GM18519 (cell line): Measurements from ENCODE around the gene FANCC.
"Not testable (repeated sequence)": the region's sequence is repeated elsewhere in the genome, so short reads cannot be mapped to it uniquely, and the experiment has no call there.

ENCODE experiments used
- ATAC-seq: cut with Tn5 transposase; IDR thresholded peaks from one replicate; pipeline ENCODE4 v1.9.1; 2021; ENCODE audit warnings: mild to moderate bottlenecking, moderate library complexity; ENCODE audit not compliant: unreplicated experiment, low FRiP score

Gene FANCC

DNA sequence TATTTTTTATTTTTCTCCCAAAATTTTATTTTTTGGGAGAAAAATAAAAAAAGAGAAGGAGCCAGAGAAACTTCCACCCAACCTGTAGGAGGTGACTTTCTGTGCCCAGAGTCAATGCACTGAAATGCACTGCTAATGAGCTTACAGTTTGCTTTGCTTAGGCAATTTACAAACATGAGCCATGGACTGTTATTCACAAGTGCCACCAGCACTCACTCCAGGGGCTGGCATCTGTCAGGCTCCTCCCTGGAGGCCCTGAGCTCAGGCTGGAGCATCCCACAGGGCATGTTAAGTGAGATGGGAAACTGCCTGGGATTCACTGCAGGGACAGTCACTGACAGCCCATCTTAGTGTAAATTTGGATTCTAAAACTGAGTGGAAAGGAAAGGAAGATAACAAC is 74.9 kb downstream of the FANCC start:
- no peak for ATAC-seq

DNA sequence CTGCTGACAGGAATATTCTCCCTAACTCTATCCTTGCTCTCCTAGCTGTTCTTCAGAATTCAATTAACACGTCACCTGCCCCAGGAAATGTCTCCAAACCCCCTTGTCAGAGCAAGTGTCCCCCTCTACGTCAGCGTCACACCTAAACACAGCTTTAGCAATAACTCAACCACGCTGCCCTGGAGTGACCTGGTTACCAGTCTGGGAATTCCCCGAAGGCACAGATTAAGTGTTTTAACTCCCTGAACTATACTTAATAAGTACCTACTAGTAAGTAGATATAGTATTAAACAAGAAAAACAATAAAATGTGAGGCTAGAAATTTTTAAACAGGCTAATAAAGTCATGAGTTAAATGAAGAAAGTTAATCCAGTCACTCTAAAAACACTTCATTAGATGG is 78.4 kb downstream of the FANCC start:
- ATAC-seq = no peak

DNA sequence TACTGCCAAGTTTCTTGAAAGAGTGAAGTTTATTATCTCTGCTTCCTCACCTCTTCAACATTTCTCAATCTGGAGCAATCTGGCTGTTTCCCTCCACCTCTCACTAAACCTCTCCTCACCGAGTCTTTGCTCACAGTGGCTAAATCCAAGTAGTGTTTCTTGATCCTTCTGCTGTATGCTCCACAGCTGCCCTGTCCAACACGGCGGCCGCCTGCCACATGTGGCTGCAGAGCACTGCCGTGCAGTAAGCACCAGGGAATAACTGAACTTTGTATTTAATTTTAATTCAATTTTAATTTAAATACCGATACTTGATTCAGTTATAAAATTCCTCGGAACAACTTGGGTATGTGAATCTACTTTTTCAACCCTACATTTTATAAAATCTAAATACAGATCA is 80.2 kb downstream of the FANCC start:
- ATAC-seq = no peak

DNA sequence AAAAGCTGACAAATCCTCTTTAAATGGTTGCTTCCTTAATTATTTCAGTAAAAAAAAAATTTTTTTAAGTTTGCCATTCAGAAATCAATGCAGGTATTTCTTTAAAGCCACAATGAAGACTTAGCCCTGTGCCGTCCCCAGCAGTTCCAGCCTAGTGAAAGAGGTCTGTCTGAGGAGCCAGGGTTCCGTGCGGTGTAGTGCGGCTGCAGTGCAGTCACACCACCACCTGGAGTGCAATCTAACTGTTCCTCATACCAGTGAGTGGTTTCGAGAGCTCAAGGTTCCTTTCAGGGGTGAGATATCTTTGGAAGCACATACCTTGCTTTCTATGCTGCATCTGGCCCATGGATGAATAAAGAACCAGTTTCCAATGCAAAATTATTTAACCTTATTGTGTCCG is 87.5 kb downstream of the FANCC start:
- ATAC-seq = no peak

DNA sequence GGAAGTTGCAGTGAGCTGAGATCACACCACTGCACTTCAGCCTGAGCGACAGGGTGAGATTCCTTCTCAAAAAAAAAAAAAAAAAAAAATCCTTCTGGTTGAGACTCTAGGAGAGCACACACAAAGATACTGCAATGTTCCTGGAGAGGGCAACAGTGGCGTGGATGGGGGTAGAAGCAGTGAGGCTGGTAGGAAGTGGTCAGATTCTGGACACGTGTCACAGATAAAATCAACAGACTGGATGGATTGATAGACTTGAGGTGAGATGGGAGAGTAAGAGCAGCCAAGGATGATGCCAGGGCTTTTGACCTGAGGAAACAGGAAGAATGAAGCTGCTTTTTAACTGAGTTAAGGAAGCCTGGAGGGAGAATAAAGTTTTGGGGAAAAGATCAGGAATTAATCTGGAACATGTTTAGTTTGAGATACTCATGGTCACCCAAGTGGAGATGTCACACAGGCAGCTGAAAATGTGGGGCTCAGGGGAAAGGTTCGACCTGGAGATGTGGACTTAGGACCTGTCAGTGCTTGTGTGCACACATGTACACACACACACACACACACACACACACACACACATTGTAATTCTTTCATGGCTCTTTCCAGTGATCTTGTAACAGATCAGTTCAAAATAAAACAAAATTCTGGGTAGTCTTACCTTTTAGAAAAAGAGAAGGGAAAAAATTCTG is 88.1 kb downstream of the FANCC start:
- no peak for ATAC-seq

DNA sequence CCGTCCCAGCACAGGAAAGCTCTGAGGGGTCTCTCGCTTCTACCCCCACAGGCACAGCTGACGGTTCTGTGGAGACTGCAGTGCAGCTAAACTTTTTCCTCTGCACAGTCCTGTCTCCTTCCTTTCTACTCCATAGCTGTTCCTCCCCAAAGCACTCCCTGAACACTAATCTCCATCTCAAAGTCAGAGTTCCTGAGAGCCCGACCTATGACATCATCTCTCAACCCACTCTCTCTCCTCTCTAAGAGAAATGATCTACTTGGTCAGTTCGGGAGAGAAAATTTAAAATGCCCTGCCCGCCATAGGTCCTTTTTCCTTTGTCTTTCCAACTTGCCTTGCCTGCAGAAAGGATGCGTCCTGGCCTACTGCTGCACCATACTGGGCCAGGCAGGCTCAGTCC is 90.6 kb downstream of the FANCC start:
- no peak for ATAC-seq

DNA sequence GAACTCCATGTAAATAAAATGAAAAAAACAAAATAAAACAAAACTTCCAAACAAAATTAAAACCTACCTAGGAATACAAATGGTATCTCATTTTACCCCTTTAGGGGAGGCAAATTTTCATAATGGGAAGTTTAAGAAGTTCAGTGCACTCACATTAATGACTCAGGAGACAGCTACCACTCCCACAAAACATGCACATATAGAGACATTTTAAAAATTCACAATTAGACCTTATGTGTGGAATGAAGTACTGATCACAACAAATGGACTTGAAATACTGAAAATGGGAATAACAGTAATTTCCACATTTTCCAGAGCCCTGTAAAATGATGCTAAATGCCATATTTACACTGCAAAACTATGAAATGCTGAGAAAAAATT is 91.8 kb downstream of the FANCC start:
- ATAC-seq = no peak

DNA sequence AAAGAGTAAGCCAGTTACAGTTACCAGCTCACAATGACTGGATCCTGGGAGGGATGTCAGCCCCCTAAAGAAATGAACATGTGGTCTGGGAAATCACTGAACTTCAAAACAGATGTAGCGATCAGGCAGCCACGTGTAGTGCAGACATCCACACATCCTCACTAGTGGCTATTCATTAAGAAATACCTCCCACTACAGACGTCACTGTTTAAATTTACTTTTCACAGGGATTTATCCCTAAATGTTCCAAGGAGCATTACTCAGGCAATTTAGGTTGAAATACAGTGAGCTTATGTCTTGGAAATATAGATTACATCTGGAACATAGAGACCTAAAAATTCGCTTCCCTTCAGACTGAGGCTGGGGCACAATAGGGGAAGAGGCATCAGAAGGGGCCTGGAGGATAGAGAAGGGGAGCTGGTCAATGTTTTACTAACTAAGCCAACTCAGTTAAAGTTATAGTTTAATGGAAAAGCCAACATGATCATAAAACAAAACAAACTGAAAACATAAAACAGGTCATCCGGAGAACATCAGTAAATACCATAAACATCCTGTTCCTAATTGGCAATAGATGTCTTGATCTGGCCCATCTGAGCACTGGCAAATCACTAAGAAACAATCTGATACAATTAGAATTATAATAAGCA is 92.3 kb downstream of the FANCC start:
- ATAC-seq = no peak

DNA sequence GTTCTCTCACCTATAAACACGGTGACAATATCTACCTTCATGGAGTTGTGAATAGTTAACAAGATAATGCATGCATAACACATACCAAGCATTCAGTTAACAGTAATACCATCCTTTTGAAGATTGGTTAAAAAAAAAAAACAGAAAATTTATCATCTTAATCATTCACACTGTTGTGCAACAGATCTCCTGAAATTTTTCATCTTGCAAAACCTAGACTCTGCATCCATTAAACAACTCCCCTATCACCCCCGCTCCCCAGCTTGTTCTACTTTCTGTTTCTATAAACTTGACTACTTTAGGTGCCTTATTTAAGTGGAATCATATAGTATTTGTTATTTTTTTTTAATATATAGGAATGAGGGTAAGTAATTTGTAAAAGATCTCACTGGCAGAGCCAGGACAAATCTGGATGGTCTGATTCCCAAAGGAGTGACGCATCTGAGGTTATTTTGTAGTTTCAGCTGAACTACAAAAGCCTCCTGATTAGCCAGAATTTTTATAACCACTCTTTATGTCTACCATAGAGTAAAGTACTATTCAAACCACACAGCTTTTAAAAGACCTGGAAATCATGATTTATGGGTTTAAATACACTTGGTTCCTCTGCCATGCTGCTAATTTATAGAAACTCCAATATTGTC is 93.0 kb downstream of the FANCC start:
- no peak for ATAC-seq

DNA sequence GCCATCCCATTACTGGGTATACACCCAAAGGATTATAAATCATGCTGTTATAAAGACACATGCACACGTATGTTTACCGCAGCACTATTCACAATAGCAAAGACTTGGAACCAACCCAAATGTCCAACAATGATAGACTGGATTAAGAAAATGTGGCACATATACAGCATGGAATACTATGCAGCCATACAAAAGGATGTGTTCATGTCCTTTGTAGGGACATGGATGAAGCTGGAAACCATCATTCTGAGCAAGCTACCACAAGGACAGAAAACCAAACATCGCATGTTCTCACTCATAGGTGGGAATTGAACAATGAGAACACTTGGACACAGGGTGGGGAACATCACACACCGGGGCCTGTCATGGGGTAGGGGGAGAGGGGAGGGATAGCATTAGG is 97.2 kb downstream of the FANCC start:
- ATAC-seq = not testable (repeated sequence)

DNA sequence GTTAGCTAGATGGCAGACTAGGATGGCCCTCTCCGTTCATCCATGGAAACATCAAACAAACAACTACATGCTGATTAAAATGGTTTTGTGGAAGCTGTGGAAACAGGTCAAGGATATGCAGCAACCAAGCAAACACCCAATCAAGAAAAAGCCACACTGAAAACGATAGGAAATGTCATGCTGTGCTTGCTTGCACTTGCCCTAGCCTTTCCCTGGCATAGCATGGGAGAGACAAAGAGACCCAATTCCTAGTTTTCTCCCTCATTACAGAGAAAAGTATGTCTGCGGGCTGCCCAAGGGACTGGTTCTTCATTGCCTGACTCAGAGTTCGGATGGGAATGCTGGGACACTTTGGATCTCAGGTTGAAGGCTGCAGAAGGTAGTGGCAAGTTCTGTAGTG is 98.7 kb downstream of the FANCC start:
- no peak for ATAC-seq

DNA sequence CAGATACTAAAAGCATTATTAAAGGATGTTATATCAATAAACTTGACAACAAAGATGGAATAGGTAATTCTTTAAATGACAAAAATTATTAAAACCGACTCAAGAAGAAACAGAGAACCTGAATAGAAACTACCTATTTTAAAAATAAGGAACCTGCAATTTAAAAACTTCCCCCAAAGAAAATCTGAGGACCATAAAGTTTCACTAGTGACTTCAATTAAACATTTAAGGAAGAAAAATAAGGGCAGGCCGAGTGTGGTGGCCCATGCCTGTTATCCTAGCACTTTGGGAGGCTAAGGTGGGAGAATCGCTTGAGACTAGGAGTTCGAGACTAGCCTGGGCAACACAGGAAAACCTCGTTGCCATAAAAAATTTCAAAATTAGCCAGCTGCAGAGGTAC is 99.6 kb downstream of the FANCC start:
- no peak for ATAC-seq

DNA sequence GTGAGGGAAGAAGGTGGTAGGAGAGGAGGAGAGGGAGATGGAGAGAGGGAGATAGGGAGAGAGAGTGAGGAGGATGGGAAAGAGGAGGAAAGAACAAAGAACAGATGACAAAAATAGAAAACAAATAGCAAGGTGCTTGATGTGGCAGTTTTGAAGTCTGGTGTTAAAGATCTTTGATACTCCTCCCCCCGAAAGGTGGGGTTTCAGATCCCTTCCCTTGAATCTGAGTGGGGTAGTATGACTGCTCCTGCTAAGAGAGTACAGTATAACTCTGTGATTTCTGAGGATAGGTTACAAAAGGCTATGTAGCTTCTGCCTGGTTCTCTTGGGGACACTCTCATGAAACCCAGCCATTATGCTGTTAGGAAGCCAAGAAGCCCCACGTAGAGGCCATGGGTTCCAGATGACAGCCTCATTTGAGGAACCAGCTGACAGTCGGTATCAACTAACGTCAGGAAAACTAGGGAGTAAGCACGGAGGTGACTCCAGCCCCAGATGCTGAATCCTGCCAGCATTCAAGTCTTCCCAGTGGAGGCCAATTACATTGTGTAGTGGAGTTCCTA is 102.1 kb downstream of the FANCC start:
- ATAC-seq = no peak

DNA sequence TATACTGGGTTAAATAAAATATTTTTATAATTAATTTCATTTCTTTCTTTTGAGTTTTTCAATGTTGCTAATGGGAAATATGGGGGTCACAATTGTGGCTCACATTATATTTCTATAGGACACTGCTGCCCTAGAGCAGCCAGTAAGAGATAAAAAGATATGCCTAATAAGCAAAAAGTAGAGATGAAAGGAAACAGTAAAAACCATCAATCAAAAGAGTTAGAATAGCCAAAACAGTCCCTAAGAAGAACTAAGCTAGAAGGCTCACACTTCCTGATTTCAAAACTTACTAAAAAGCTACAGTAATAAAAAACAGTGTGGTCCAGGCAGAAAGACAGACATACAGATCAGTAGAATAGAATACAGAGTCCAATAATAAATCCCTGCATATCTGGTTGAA is 104.4 kb downstream of the FANCC start:
- ATAC-seq = no peak

DNA sequence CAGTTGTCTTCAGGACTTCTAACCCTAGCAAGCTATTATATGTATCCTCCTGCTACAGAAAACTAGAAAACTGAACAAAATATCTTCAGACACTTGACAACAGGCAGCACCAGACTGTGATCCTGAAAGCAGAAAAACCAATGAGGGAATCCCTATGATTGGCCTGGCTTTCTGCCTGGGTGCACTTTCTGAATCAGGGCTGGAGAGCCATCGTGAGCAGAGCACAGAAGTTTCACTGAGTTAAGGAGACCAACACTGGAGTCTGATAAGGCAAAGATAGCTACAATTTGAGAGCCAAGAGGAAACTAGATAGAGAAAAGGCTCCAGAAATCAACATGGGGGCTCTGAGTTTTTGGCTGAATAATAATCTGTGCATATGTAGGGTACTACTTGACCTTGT is 106.5 kb downstream of the FANCC start:
- ATAC-seq = no peak

DNA sequence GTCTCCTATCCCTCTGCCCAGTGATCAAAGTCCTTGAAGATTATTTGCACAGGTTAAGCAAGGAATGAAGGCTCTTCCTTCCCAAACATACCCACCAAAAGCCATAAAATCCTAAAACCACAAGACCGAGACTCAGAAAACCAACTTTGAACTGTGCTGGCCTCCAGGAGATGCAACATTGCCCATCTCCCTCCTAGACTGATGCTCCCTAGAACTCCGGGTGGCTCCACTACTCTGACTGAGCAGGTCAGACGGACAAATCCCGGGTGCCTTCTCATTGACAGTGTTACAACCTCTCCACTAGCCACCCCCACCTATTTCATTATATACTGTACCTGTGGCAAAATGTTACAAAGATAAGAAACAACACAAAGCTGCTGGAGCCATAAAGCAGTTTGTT is 110.1 kb downstream of the FANCC start:
- ATAC-seq = no peak

DNA sequence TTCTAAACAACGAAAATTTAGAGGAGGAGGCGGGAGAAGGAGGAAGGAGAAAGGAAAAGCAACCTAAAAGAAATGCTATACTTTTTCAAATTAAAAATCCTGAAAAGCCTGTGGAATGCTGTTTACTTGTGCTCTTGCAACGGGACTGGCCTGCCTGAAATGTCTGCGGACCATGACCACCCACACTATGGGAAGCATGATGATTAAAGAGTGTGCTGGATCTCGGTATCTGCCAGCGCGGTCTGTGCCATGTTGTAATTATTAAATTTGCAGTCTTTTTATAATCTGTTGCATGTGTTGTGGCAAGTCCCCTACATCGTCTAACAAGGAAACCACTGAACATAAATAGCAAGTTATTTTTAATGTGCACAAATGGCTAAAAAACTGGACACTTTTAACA is 111.4 kb downstream of the FANCC start:
- ATAC-seq = no peak

DNA sequence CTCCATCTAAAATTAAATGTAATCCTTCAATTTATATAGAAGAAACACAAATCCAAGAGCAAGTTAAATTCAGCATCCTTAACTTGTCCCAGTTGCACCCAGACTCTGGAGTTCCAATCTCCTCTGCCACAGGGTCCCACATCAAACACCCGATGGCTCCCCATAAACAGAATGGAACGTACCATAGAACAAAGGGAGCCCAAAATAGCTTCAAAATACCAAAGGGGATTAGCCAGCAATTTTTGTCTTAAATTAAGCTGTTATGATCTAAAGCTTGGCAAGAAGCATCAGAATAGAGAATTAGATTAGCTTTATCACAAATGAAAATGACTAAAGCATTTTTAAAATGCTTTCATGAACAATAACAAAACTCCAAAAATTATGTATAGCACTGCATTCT is 112.8 kb downstream of the FANCC start:
- no peak for ATAC-seq

DNA sequence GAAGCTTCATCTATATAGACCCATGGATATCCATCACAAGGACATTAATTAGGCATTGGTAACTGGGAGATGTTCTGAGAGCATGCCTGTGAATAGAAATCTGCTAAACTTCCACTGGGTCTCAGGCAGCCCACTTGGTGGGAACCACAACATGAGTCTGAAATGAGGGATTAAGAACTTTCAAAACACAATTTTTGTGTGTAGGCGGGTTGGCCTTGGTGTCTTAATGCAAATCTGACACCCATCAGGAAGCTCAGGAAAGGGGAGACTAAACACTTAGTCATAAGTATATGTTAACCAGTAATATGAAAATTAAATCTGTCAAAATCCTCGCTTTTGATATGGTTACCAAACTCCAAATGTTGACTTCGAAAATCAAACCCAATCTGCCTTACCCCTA is 113.2 kb downstream of the FANCC start:
- ATAC-seq = no peak

DNA sequence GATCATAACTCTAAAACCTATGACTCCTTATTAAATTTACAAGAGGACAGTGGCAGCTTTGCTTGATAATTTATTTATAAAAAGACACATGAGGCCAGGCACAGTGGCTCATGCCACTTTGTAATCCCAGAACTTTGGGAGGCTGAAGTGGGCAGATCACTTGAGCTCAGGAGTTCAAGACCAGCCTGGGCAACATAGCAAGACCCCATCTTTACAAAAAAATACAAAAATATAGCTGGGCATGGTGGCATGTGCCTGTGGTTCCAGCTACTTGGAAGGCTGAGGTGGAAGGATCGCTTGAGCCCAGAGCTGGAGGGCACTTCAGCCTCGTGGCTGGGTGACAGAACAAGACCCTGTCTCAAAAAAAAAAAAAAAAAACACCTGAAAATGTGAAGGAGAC is 114.5 kb downstream of the FANCC start:
- not testable (repeated sequence) for ATAC-seq

DNA sequence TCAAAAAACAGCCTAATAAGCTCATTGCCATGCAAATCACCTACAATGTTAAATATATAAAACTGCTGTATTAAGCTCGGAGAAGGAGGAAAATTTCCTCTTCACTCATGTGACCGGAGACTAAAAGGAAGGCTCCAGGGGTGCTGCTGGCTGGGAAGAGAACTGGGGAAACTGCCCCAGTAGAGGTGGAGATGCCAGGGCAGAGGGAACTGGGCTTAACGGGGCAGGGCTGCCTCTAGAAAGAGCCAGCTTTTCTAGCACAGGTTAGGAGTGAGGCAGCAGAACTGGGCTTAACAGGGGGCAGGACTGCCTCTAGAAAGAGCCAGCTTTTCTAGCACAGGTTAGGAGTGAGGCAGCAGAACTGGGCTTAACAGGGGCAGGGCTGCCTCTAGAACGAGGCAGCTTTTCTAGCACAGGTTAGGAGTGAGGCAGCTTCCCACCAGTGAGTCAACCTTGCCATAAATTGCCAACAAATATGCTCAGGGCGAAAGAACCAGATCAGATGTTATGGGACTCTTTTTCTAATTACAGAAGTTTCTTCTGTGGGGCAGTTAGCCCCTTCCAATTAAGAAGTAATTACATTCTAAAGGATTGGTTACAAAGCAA is 115.3 kb downstream of the FANCC start:
- ATAC-seq = no peak
